ENCODE results near the gene PRKAG1.

Gene PRKAG1

GRCh38 chr12:48979602-48980388 lies 38.8 kb downstream of the PRKAG1 start:
- TF ChIP-seq REST (IDR thresholded peaks at IDR 0.05; ENCODE audit: insufficient read depth in 1 of 2, low read depth in 2 of 2, low read length in 2 of 2) (no peak), POLR2AphosphoS5 (IDR thresholded peaks at IDR 0.05; ENCODE audit: low read depth, low read length) (no peak), SIN3A (IDR thresholded peaks at IDR 0.05; ENCODE audit: borderline replicate concordance, insufficient read depth, low read length) (no peak), FOXP2 (optimal IDR thresholded peaks at IDR 0.05; ENCODE audit: borderline replicate concordance, extremely low read depth, extremely low read length, insufficient read depth) (no peak), TAF1 (IDR thresholded peaks at IDR 0.05; ENCODE audit: borderline replicate concordance, insufficient read depth, low read length) (no peak)

- TF ChIP-seq TAF1 (IDR thresholded peaks at IDR 0.05; ENCODE audit: borderline replicate concordance, insufficient read depth, low read length) (no peak), SIN3A (IDR thresholded peaks at IDR 0.05; ENCODE audit: borderline replicate concordance, insufficient read depth, low read length) (no peak), FOXP2 (optimal IDR thresholded peaks at IDR 0.05; ENCODE audit: borderline replicate concordance, extremely low read depth, extremely low read length, insufficient read depth) (no peak), REST (IDR thresholded peaks at IDR 0.05; ENCODE audit: insufficient read depth in 1 of 2, low read depth in 2 of 2, low read length in 2 of 2) (no peak), POLR2AphosphoS5 (IDR thresholded peaks at IDR 0.05; ENCODE audit: low read depth, low read length) (no peak)
Measured at GRCh38 chr12:48978741-48979601, 39.6 kb downstream of the PRKAG1 start.

- TF ChIP-seq POLR2AphosphoS5 (IDR thresholded peaks at IDR 0.05; ENCODE audit: low read depth, low read length) (no peak), SIN3A (IDR thresholded peaks at IDR 0.05; ENCODE audit: borderline replicate concordance, insufficient read depth, low read length) (no peak), REST (IDR thresholded peaks at IDR 0.05; ENCODE audit: insufficient read depth in 1 of 2, low read depth in 2 of 2, low read length in 2 of 2) (no peak), TAF1 (IDR thresholded peaks at IDR 0.05; ENCODE audit: borderline replicate concordance, insufficient read depth, low read length) (no peak), FOXP2 (optimal IDR thresholded peaks at IDR 0.05; ENCODE audit: borderline replicate concordance, extremely low read depth, extremely low read length, insufficient read depth) (no peak)
Measured at GRCh38 chr12:48978291-48978740, 40.3 kb downstream of the PRKAG1 start, which contains the start of gene WNT1. WNT1 (plus strand) TSS chr12:48978322; CDS start chr12:48978651, 329 bp downstream.

- TF ChIP-seq POLR2AphosphoS5 (IDR thresholded peaks at IDR 0.05; ENCODE audit: low read depth, low read length) (no peak), FOXP2 (optimal IDR thresholded peaks at IDR 0.05; ENCODE audit: borderline replicate concordance, extremely low read depth, extremely low read length, insufficient read depth) (peak; percentile 34)
Measured at GRCh38 chr12:48977290-48978281, 41.0 kb downstream of the PRKAG1 start.
